MCF 10A (cell line): Measurements from ENCODE around the gene SETBP1. TPM values are rescaled to one million over a fixed set of nuclear protein-coding genes. Genes with fewer than 3 reads are reported as not detected.

ENCODE experiments used
- BruUV-seq: library from RNA; stranded (reverse); fragments of 400-500 nt; replicated peaks from 2 replicates; lab custom pipeline; 2021; lab: Mats Ljungman, UMichigan
- CTCF ChIA-PET: fragments of 300-600 bp; sonication (Branson Sonifier 250); formaldehyde crosslinking; extraction: SDS; loops from one replicate; lab custom pipeline; 2021; ENCODE audit warnings: antibody characterized with exemption, inconsistent platforms; lab: Yijun Ruan, JAX
- POLR2A ChIA-PET: fragments of 300-600, 350-650 bp; sonication (Branson Sonifier 250); formaldehyde crosslinking; extraction: SDS; loops from one replicate; lab custom pipeline; 2020; ENCODE audit warnings: antibody characterized with exemption, inconsistent platforms; lab: Yijun Ruan, JAX
- DNase-seq: peaks from one replicate; pipeline ENCODE4 v3.0.0-alpha.2; 2018; ENCODE audit not compliant: unreplicated experiment
- H3K27ac Mint-ChIP-seq: one replicate; pipeline ENCODE4 v1.8.0; 2022; ENCODE audit warnings: mild to moderate bottlenecking, low read depth, mixed read lengths; ENCODE audit not compliant: unreplicated experiment
- H3K27me3 Mint-ChIP-seq: one replicate; pipeline ENCODE4 v1.8.0; 2022; ENCODE audit warnings: mixed read lengths; ENCODE audit not compliant: insufficient read depth, unreplicated experiment
- H3K36me3 Mint-ChIP-seq: one replicate; pipeline ENCODE4 v1.8.0; 2022; ENCODE audit warnings: mild to moderate bottlenecking, moderate library complexity, mixed read lengths; ENCODE audit not compliant: insufficient read depth, unreplicated experiment
- H3K4me1 Mint-ChIP-seq: one replicate; pipeline ENCODE4 v1.8.0; 2022; ENCODE audit warnings: mixed read lengths; ENCODE audit not compliant: insufficient read depth, unreplicated experiment
- H3K4me3 Mint-ChIP-seq: one replicate; pipeline ENCODE4 v1.8.0; 2022; ENCODE audit warnings: mild to moderate bottlenecking, moderate library complexity, mixed read lengths; ENCODE audit not compliant: unreplicated experiment
- H3K9me3 Mint-ChIP-seq: one replicate; pipeline ENCODE4 v1.8.0; 2022; ENCODE audit warnings: mixed read lengths; ENCODE audit not compliant: unreplicated experiment
- CTCF ChIP-seq: fragments of 200-600 bp; IDR thresholded peaks from one replicate; pipeline ENCODE4 v1.8.0; 2022; ENCODE audit warnings: antibody characterized with exemption, mild to moderate bottlenecking; ENCODE audit not compliant: unreplicated experiment
- intact Hi-C: fragments of 100-400 bp; cut with micrococcal nuclease; formaldehyde crosslinking; loops from 2 replicates; pipeline ENCODE4 v1.14.1; 2022
- total RNA-seq: library from RNA; stranded (reverse); gene quantifications from 2 replicates; pipeline ENCODE4 v1.2.3, GENCODE V29; 2022

SETBP1 gene
- total RNA-seq, 1 experiment from 2014 or later, result 4.8 TPM

DNA sequence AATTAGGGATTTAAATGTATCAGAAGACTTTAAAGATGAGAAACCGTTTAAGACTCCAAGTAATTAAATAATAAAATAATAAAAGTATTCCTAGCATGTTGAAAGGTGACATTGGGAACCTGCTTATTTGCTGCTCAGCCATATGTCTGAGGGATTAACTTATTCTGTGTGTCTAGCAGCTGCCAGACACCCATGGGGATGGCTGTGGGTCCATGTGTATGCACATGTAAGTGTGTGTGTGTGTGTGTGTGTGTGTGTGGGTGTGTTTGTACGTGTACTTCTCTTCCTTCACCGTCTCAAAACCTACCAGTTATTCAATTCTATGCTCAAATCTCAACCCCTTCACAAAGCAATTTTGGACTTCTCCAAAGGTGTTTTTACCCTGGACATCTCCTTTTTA is 124.5 kb downstream of the SETBP1 start:
- intact Hi-C loops, result no loop called here
- Mint-ChIP-seq H3K9me3 (peaks cover 5% of the 10 kb centered on the region), H3K27me3 (no peaks in the 10 kb centered on the region), H3K4me3 (no peak overlapping the region), H3K36me3 (no peaks in the 10 kb centered on the region), H3K27ac (no peak overlapping the region), H3K4me1 (peaks cover 5% of the 10 kb centered on the region)
- ChIA-PET CTCF (interaction anchor here (0.6 kb wide), 1 partner anchor 9 kb away, joined by 3 read pairs; no protein-coding TSS in a partner anchor), POLR2A (no interaction called here)
- DNase-seq, result no peak
- no TSS peak for BruUV-seq
- no peak for TF ChIP-seq CTCF

DNA sequence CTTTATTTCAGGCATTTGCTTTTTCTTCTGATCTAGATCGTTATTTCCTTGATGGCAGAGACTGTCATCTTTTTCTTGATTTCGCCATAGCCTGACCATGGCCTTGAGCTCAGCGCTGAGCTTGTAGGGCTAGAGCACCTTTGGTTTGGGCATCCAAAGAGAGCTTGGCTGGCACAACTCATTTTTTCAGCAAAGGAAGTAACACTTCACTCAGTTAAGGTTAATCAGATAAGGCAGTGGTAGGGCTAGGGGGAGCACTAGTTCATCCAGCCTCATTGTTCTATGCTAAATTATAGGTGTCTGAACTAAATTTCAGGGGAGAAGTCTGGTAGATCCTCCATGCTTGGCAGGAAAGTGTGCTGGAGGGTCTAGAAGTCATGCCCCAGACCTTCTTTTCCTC is 125.0 kb downstream of the SETBP1 start:
- ChIA-PET POLR2A (no interaction called here), CTCF (no interaction called here)
- intact Hi-C loops, result no loop called here
- H3K4me1 Mint-ChIP-seq, result peaks cover 5% of the 10 kb centered on the region
- DNase-seq, result no peak
- peaks cover under 1% of the 10 kb centered on the region for H3K9me3 Mint-ChIP-seq
- no peak overlapping the region for H3K27ac Mint-ChIP-seq
- H3K27me3 Mint-ChIP-seq, result no peaks in the 10 kb centered on the region
- no peak for TF ChIP-seq CTCF
- BruUV-seq, result no TSS peak
- H3K36me3 Mint-ChIP-seq, result no peaks in the 10 kb centered on the region
- H3K4me3 Mint-ChIP-seq, result no peak overlapping the region

GRCh38 chr18:44807766-44808165 is 127.1 kb downstream of the SETBP1 start:
- ChIA-PET CTCF (no interaction called here), POLR2A (no interaction called here)
- Mint-ChIP-seq H3K9me3 (no peaks in the 10 kb centered on the region), H3K36me3 (no peaks in the 10 kb centered on the region), H3K4me1 (no peaks in the 10 kb centered on the region), H3K4me3 (no peak overlapping the region), H3K27ac (no peak overlapping the region), H3K27me3 (no peaks in the 10 kb centered on the region)
- intact Hi-C loops, result no loop called here
- no peak for TF ChIP-seq CTCF
- no TSS peak for BruUV-seq
- no peak for DNase-seq

DNA sequence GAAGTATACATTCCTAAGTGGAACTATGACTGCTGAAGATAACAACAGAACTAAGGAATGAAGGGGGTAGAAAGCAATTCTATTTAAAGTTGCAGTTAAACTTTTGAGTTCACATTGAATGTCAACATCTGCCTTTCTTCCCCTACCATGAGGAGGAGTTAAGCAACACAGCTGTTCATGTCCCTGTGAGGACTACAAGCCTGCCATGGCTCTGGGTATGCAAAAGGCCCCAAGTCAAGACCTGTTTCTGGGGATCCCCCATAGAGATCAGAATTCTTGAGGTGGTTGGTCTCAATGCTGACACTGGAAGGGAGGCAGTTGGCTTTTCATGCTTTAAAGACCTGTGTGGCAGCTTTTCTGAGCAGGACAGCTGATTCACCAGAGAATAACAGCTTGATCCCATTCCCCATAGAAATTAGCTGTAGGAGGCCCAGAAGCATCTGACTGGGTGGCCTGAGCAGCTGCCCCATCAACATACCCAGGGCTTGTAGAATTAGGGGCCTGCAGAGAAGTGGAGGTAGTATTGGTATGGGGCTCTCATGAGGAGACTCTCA is 131.0 kb downstream of the SETBP1 start:
- Mint-ChIP-seq H3K36me3 (no peaks in the 10 kb centered on the region), H3K27me3 (no peaks in the 10 kb centered on the region), H3K4me3 (no peak overlapping the region), H3K9me3 (no peaks in the 10 kb centered on the region), H3K27ac (no peak overlapping the region), H3K4me1 (no peaks in the 10 kb centered on the region)
- intact Hi-C loops, result no loop called here
- POLR2A ChIA-PET, result interaction anchor here (0.7 kb wide), 1 partner anchor 9 kb away, joined by 3 read pairs; no protein-coding TSS in a partner anchor
- CTCF ChIA-PET, result no interaction called here
- TF ChIP-seq CTCF, result no peak
- BruUV-seq, result no TSS peak
- DNase-seq, result no peak
